K562 (cell line): ENCODE data around the gene DENND2C. TPM values are rescaled to one million over a fixed set of nuclear protein-coding genes. Genes with fewer than 3 reads are reported as not detected.

Experiments used
- ATAC-seq: fragments of 200-7000 bp; cut with Tn5 transposase; 3 replicates; pipeline ENCODE4 v1.9.1; 2020; ENCODE audit warnings: moderate library complexity
- BruUV-seq: library from RNA; stranded (reverse); fragments of 400-500 nt; replicated peaks from 2 replicates; lab custom pipeline; 2021; lab: Mats Ljungman, UMichigan
- CTCF ChIA-PET: fragments of 300-600 bp; formaldehyde crosslinking; extraction: SDS; loops from one replicate; lab custom pipeline; 2021; ENCODE audit warnings: low intra/inter-chr PET ratio; lab: Yijun Ruan, JAX
- POLR2A ChIA-PET: fragments of 300-600, 350-650 bp; sonication (Branson Sonifier 250); formaldehyde crosslinking; extraction: SDS; loops from one replicate; lab custom pipeline; 2021; ENCODE audit warnings: antibody characterized with exemption, inconsistent platforms; lab: Yijun Ruan, JAX
- DNase-seq, 4 experiments: peaks; one replicate each; pipeline versions ENCODE4 v3.0.0 to v3.0.0-alpha.2; 2011 to 2018; ENCODE audit warnings: low spot score in 3 of 4, mixed read lengths in 3 of 4; ENCODE audit errors: extremely low read depth in 1 of 4
- FAIRE-seq: peaks from 2 replicates; lab custom pipeline; 2011; peaks lifted over from hg19 to GRCh38; lab: Jason Lieb, UNC
- H2AFZ ChIP-seq: 2 replicates; pipeline ENCODE4 v1.6.0; 2011; ENCODE audit warnings: low read depth, low read length, control low read depth, inconsistent platforms
- H3K27ac ChIP-seq: fragments of 200-600 bp; 3 replicates; pipeline ENCODE4 v1.8.0; 2011; ENCODE audit warnings: low read depth, mild to moderate bottlenecking, control low read depth, inconsistent platforms, low read length, moderate library complexity, mixed read lengths; ENCODE audit errors: extremely low read depth
- H3K27me3 ChIP-seq, 2 experiments: fragments of 300-600 bp in 1 of 2; 2 replicates in 1 of 2; 3 replicates in 1 of 2; pipeline versions ENCODE4 v1.6.0 to v1.8.0; 2011; ENCODE audit warnings: inconsistent platforms in 2 of 2, low read length in 2 of 2, mild to moderate bottlenecking in 1 of 2, mixed read lengths in 1 of 2, moderate library complexity in 1 of 2; ENCODE audit not compliant: control insufficient read depth in 2 of 2, insufficient read depth in 2 of 2
- H3K36me3 ChIP-seq: fragments of 300-600 bp; 3 replicates; pipeline ENCODE4 v1.8.0; 2011; ENCODE audit warnings: mild to moderate bottlenecking, low read length, inconsistent platforms; ENCODE audit not compliant: control insufficient read depth, insufficient read depth
- H3K4me1 ChIP-seq, 2 experiments: fragments of 200-600 bp in 1 of 2; replicated peaks in 1 of 2; 2 replicates in 1 of 2; 3 replicates in 1 of 2; pipeline versions ENCODE4 v1.5.1 to v1.8.0; 2011; ENCODE audit warnings: inconsistent platforms in 2 of 2, low read length in 2 of 2, mild to moderate bottlenecking in 1 of 2, mixed read lengths in 1 of 2, moderate library complexity in 1 of 2; ENCODE audit not compliant: control insufficient read depth in 2 of 2, insufficient read depth in 2 of 2
- H3K4me2 ChIP-seq: 2 replicates; pipeline ENCODE4 v1.6.1; 2011; ENCODE audit warnings: low read length, control low read depth, inconsistent platforms, mixed read lengths; ENCODE audit not compliant: insufficient read depth
- H3K4me3 ChIP-seq: fragments of 200-600 bp; sonication (generic), shearing (Covaris generic); 2 replicates; pipeline ENCODE4 v1.5.1; 2016; ENCODE audit warnings: control low read depth, inconsistent platforms
- H3K79me2 ChIP-seq: fragments of 200-600 bp; 3 replicates; pipeline ENCODE4 v1.8.0; 2011; ENCODE audit warnings: low read length, inconsistent platforms; ENCODE audit not compliant: control insufficient read depth, insufficient read depth
- H3K9ac ChIP-seq, 2 experiments: 2 replicates each; pipeline versions ENCODE4 v1.6.0 to v1.6.1; 2011; ENCODE audit warnings: low read depth in 2 of 2, low read length in 2 of 2, control low read depth in 1 of 2, inconsistent platforms in 1 of 2, mild to moderate bottlenecking in 1 of 2, mixed read lengths in 1 of 2; ENCODE audit not compliant: insufficient read depth in 1 of 2
- H3K9me1 ChIP-seq: one replicate; pipeline ENCODE4 v1.6.0; 2011; ENCODE audit warnings: inconsistent platforms, mild to moderate bottlenecking, low read length, moderate library complexity; ENCODE audit not compliant: control insufficient read depth, insufficient read depth
- H3K9me3 ChIP-seq: replicated peaks from 2 replicates; pipeline ENCODE4 v1.5.1; 2011; ENCODE audit warnings: low read depth, low read length, inconsistent platforms; ENCODE audit not compliant: control insufficient read depth, insufficient read depth
- H4K20me1 ChIP-seq: replicated peaks from 2 replicates; pipeline ENCODE4 v1.6.1; 2011; ENCODE audit warnings: low read length, inconsistent platforms, mixed read lengths; ENCODE audit not compliant: control insufficient read depth, insufficient read depth
- CC2D1A ChIP-seq: fragments of 450-650 bp; IDR thresholded peaks from 2 replicates; pipeline ENCODE4 v1.6.1; 2017; ENCODE audit warnings: mild to moderate bottlenecking
- EWSR1 ChIP-seq: fragments of 450-650 bp; IDR thresholded peaks from 2 replicates; pipeline ENCODE4 v1.6.1; 2018; ENCODE audit warnings: borderline replicate concordance, mild to moderate bottlenecking, low read depth, moderate library complexity; ENCODE audit not compliant: partially characterized antibody
- SMARCC2 ChIP-seq: fragments of 450-650 bp; IDR thresholded peaks from 2 replicates; pipeline ENCODE4 v1.6.1; 2017; ENCODE audit warnings: antibody characterized with exemption, moderate library complexity, mild to moderate bottlenecking, low read depth
- SREBF2 ChIP-seq: sonication (generic); formaldehyde crosslinking; IDR thresholded peaks from 2 replicates; pipeline ENCODE4 v1.4.0; 2020; ENCODE audit warnings: mild to moderate bottlenecking, missing genetic modification reagents
- STAG1 ChIP-seq: sonication (generic); formaldehyde crosslinking; IDR thresholded peaks from 2 replicates; pipeline ENCODE4 v1.5.0; 2020; ENCODE audit warnings: missing genetic modification reagents, borderline replicate concordance
- TCF15 ChIP-seq: fragments of 250-450 bp; sonication (Bioruptor Pico); IDR thresholded peaks from 2 replicates; pipeline ENCODE4 v1.8.0; 2022; ENCODE audit warnings: moderate library complexity, mild to moderate bottlenecking, inconsistent platforms
- TRIM25 ChIP-seq: fragments of 450-650 bp; IDR thresholded peaks from 2 replicates; pipeline ENCODE4 v1.7.0; 2016; ENCODE audit warnings: borderline replicate concordance
- ZBTB49 ChIP-seq: sonication (generic); formaldehyde crosslinking; IDR thresholded peaks from 2 replicates; pipeline ENCODE4 v1.8.0; 2022; ENCODE audit warnings: missing genetic modification reagents, mild to moderate bottlenecking, borderline replicate concordance
- ZFP91 ChIP-seq: sonication (generic); formaldehyde crosslinking; IDR thresholded peaks from 2 replicates; pipeline ENCODE4 v1.8.0; 2022; ENCODE audit warnings: mild to moderate bottlenecking, missing genetic modification reagents
- ZMIZ1 ChIP-seq, 2 experiments: fragments of 150-350 bp in 1 of 2; IDR thresholded peaks; 2 replicates each; pipeline ENCODE4 v1.6.1; 2012 to 2016; ENCODE audit warnings: low read depth in 2 of 2, low read length in 2 of 2, mild to moderate bottlenecking in 1 of 2, moderate library complexity in 1 of 2
- ZNF212 ChIP-seq: fragments of 450-650 bp; formaldehyde crosslinking; IDR thresholded peaks from 2 replicates; pipeline ENCODE4 v1.4.0; 2020; ENCODE audit warnings: mild to moderate bottlenecking
- ZNF384 ChIP-seq: IDR thresholded peaks from 2 replicates; pipeline ENCODE4 v1.6.1; 2012; ENCODE audit warnings: low read depth, low read length, improper control_type of control experiment
- ZNF830 ChIP-seq: fragments of 250-450 bp; sonication (Bioruptor Pico); IDR thresholded peaks from 2 replicates; pipeline ENCODE4 v1.5.0; 2021; ENCODE audit warnings: mild to moderate bottlenecking
- WGBS: fragments of 100-300 bp; shearing (Covaris generic); methylation state at CpG from one replicate; pipeline ENCODE4 v1.1.6; 2016; ENCODE audit warnings: low coverage, mixed read lengths; ENCODE audit not compliant: insufficient coverage; ENCODE audit errors: missing lambda C conversion rate; 5-methylcytosine and 5-hydroxymethylcytosine counted together
- in situ Hi-C: fragments of 300-500 bp; cut with MboI; formaldehyde crosslinking; loops from 4 replicates; pipeline ENCODE4 v1.15.0; 2018; ENCODE audit warnings: inconsistent platforms, mixed read lengths
- intact Hi-C: fragments of 100-400 bp; cut with micrococcal nuclease; formaldehyde crosslinking; loops from 2 replicates; pipeline ENCODE4 v1.14.2; 2022
- polyA plus RNA-seq, 8 experiments: library from polyadenylated mRNA; depleted of rRNA in 4 of 8; stranded (reverse) in 5 of 8; unstranded in 3 of 8; fragments of >200 nt; fragmentation: Nextera tagmentation in 2 of 8; fragmentation: Illumina TruSeq in 1 of 8; extraction: Ambion mirVana in 2 of 8; extraction: Trizol in 1 of 8; gene quantifications; 2 replicates each; pipeline versions ENCODE4 v1.2.1 to v1.2.3, GENCODE V29; 2011 to 2014; ENCODE audit warnings: inconsistent platforms in 1 of 8, missing spikeins in 1 of 8
- total RNA-seq, 7 experiments: library from RNA; depleted of rRNA in 6 of 7; stranded (reverse); fragments of >200 nt in 6 of 7; fragmentation: Illumina TruSeq in 2 of 7; extraction: Trizol in 2 of 7; gene quantifications; 2 replicates each; pipeline versions ENCODE4 v1.2.1 to v1.2.3, GENCODE V29; 2011 to 2021; ENCODE audit warnings: low replicate concordance in 1 of 7

DENND2C gene
- total and polyA plus RNA-seq, 9 of the 15 experiments (the other 6 are each of a cell fraction or from before 2014, with no cell fraction given): 0.03 to 0.25 (median 0.14) TPM

GRCh38 chr1:114597949-114598348 is 71.9 kb downstream of the DENND2C start:
- ChIA-PET POLR2A (no interaction called here), CTCF (no interaction called here)
- no peak overlapping the region for H3K27ac ChIP-seq
- FAIRE-seq (no peak), DNase-seq (no peak), ATAC-seq (no peak)
- no TSS peak for BruUV-seq
- H2AFZ ChIP-seq: no peak overlapping the region
- no peaks in the 10 kb centered on the region for H3K79me2 ChIP-seq
- no peak overlapping the region for H3K9ac ChIP-seq
- H3K9me3 ChIP-seq: no peaks in the 10 kb centered on the region
- peaks cover 13 to 23% of the 10 kb centered on the region in 2 experiments for H3K27me3 ChIP-seq
- H3K4me2 ChIP-seq: no peak overlapping the region
- in situ Hi-C loops: no loop called here
- intact Hi-C loops: no loop called here
- H3K36me3 ChIP-seq: no peaks in the 10 kb centered on the region
- WGBS: 8% methylated on average over 1 of the region's 1 CpG
- no peaks in the 10 kb centered on the region for H3K4me1 ChIP-seq
- H3K9me1 ChIP-seq: no peaks in the 10 kb centered on the region
- H4K20me1 ChIP-seq: no peaks in the 10 kb centered on the region
- no peak overlapping the region for H3K4me3 ChIP-seq
- TF ChIP-seq ZFP91 (CRISPR knock-in tag) (no peak), ZNF384 (no peak), STAG1 (no peak), ZMIZ1 (IDR thresholded peaks at IDR 0.05; ENCODE audit: low read depth in 2 of 2, low read length in 2 of 2) (no peak), EWSR1 (no peak), SMARCC2 (no peak), TCF15 (CRISPR knock-in tag) (no peak), ZNF212 (no peak), TRIM25 (no peak), SREBF2 (CRISPR knock-in tag) (no peak), CC2D1A (no peak), ZBTB49 (CRISPR knock-in tag) (no peak), ZNF830 (CRISPR knock-in tag) (no peak)
